Right lobe of liver (tissue), 6 donors: ENCODE results near the gene CAMK2D. TPM values are rescaled to one million over a fixed set of nuclear protein-coding genes. Genes with fewer than 3 reads are reported as not detected.

ENCODE experiments used
- ATAC-seq, 4 donors: fragments of 200-7000 bp; cut with Tn5 transposase; one replicate each; pipeline ENCODE4 v1.9.1; 2020; ENCODE audit warnings: mild to moderate bottlenecking in 4 of 4, moderate library complexity in 4 of 4
- DNase-seq, 3 donors: peaks; one replicate each; pipeline ENCODE4 v3.0.0-alpha.2; 2020
- H3K27ac ChIP-seq, 3 donors: fragments of 200-600 bp; one replicate each; pipeline ENCODE4 v1.8.0; 2022
- H3K27me3 ChIP-seq, 2 donors: fragments of 200-600 bp; one replicate each; pipeline ENCODE4 v1.8.0; 2022
- H3K36me3 ChIP-seq, 4 donors: fragments of 200-600 bp; sonication (generic) in 1 of 4; one replicate each; pipeline versions ENCODE4 v1.5.1 to v1.8.0; 2017 to 2022; ENCODE audit warnings: control low read depth in 1 of 4
- H3K4me1 ChIP-seq, 4 donors: fragments of 200-600 bp; sonication (generic) in 1 of 4; one replicate each; pipeline versions ENCODE4 v1.5.1 to v1.8.0; 2017 to 2022; ENCODE audit warnings: control low read depth in 1 of 4
- H3K4me3 ChIP-seq, 3 donors: fragments of 200-600 bp; one replicate each; pipeline ENCODE4 v1.8.0; 2022
- H3K9me3 ChIP-seq, 4 donors: fragments of 200-600 bp; sonication (generic) in 1 of 4; one replicate each; pipeline versions ENCODE4 v1.5.1 to v1.8.0; 2017 to 2022; ENCODE audit warnings: control low read depth in 1 of 4
- POLR2A ChIP-seq: fragments of 450-650 bp; IDR thresholded peaks from one replicate; pipeline ENCODE4 v1.6.1; 2017; ENCODE audit warnings: antibody characterized with exemption, mild to moderate bottlenecking
- WGBS: methylation state at CpG from one replicate; pipeline ENCODE4 v1.1.6; 2018; ENCODE audit warnings: low coverage, low lambda C conversion rate; ENCODE audit not compliant: insufficient coverage; ENCODE audit errors: missing lambda C conversion rate; 5-methylcytosine and 5-hydroxymethylcytosine counted together
- intact Hi-C, 2 donors: fragments of 100-400 bp; cut with DNase I; formaldehyde crosslinking; loops; one replicate each; pipeline versions ENCODE4 v1.11.2 to v1.14.1; 2022
- total RNA-seq, 6 experiments: library from RNA; depleted of rRNA in 2 of 6; stranded (reverse); fragments of >200 nt in 2 of 6; fragmentation: NEBNext Ultra II Directional in 3 of 6; extraction: Animal tissue kit (Norgen Biotek cat#: 25700) in 3 of 6; gene quantifications; one replicate each; pipeline versions ENCODE4 v1.1.0 to v1.2.4, GENCODE V29; 2016 to 2023
- TF ChIP-seq, protein P1 (sequence below), 4 donors: fragments of 200-600 bp in 3 of 4; fragments of 450-650 bp in 1 of 4; IDR thresholded peaks; one replicate each; pipeline versions ENCODE4 v1.5.1 to v1.8.0; 2016 to 2022; ENCODE audit warnings: antibody characterized with exemption in 4 of 4, mild to moderate bottlenecking in 2 of 4
- donor health status: DM: no; HTN: yes; CAD: no.
- donor health status: DM: no; HTN: no; CAD: no.
- donor health status: DM: no; HTN: no; CAD: no.
- donor health status: DM: no; HTN: yes; CAD: no.
- donor health status: DM: no; HTN: yes; CAD: no.

Gene CAMK2D
- total RNA-seq, 6 experiments from 2014 or later, result 17.0 to 30.6 (median 22.6) TPM

DNA sequence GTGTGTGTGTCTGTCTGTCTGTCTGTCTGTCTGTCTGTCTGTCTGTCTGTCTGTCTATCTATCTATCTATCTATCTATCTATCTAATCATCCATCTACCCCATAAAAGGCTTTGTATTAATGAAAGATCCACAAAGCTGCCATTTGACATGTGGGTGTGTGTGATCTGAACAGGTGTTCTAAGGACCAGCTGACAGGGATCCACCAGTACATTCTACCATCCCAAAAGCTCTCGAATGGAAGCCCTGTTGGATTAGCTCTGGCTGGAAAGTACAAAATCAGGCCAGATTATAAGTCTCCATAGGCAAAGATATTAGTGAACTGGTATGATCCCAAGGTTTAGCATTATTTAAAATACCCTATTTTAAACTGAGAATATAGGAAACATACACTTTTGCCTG is 299.3 kb downstream of the CAMK2D start:
- Histone ChIP-seq H3K27me3 (no peaks in the 10 kb centered on the region), H3K27ac (no peak overlapping the region), H3K9me3 (no peaks in the 10 kb centered on the region), H3K4me1 (peaks cover 0 to 4% (median 0%) of the 10 kb centered on the region in 4 donors), H3K36me3 (peaks cover 0 to 10% (median 0%) of the 10 kb centered on the region in 4 donors), H3K4me3 (no peak overlapping the region)
- intact Hi-C loops, result no loop called here
- ATAC-seq (no peak), DNase-seq (no peak)
- 92% methylated on average over 1 of the region's 1 CpG for WGBS
- TF ChIP-seq POLR2A, result no peak
- TF ChIP-seq, protein P1, sequence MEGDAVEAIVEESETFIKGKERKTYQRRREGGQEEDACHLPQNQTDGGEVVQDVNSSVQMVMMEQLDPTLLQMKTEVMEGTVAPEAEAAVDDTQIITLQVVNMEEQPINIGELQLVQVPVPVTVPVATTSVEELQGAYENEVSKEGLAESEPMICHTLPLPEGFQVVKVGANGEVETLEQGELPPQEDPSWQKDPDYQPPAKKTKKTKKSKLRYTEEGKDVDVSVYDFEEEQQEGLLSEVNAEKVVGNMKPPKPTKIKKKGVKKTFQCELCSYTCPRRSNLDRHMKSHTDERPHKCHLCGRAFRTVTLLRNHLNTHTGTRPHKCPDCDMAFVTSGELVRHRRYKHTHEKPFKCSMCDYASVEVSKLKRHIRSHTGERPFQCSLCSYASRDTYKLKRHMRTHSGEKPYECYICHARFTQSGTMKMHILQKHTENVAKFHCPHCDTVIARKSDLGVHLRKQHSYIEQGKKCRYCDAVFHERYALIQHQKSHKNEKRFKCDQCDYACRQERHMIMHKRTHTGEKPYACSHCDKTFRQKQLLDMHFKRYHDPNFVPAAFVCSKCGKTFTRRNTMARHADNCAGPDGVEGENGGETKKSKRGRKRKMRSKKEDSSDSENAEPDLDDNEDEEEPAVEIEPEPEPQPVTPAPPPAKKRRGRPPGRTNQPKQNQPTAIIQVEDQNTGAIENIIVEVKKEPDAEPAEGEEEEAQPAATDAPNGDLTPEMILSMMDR (IDR thresholded peaks at IDR 0.05), result no peak

DNA sequence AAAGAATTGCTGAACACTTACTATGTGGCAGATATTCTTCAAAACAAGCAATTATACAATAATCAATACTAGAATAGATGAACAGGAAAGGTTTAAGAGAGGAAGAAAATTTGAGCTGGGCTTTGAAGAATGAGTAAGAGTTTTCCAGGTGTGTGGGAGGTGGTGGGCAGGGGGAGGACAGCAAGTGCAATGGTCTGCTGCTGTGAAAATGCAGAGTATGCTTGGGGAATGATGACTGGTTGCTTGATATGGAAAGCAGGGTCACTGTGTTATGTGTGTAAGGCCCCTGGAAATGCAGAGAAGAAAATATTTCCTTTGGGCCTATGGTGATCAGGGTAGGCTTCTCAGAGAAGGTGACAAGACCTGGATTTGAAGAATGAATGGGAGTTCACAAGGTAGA is 300.3 kb downstream of the CAMK2D start:
- no peaks in the 10 kb centered on the region for H3K4me1 ChIP-seq
- H3K27ac ChIP-seq, result no peak overlapping the region
- ATAC-seq (no peak), DNase-seq (no peak)
- no peaks in the 10 kb centered on the region for H3K9me3 ChIP-seq
- no peaks in the 10 kb centered on the region for H3K27me3 ChIP-seq
- intact Hi-C loops, result no loop called here
- H3K4me3 ChIP-seq, result no peak overlapping the region
- TF ChIP-seq POLR2A, result no peak
- TF ChIP-seq, protein P1 (IDR thresholded peaks at IDR 0.05), result no peak
- peaks cover 0 to 10% (median 3%) of the 10 kb centered on the region in 4 donors for H3K36me3 ChIP-seq

DNA sequence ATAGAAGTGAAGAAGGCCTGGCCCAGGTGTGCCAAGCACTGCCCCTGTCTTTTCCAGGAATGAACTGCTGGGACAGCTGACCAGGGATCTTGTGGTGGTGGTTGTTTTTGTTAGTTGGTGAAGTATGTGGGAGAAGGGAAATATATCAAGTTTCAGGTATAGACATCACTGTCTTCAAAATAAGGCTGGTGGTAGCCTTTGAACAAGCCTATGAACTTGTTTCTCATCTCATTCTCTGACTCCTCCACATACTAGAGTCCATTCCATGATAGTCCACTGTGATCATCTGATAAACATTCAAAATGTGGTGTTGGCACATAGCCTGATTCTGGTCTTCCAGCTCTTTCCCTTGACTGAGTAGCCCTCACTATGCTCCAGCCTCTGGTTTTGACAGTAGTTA is 303.7 kb downstream of the CAMK2D start:
- Histone ChIP-seq H3K4me1 (no peaks in the 10 kb centered on the region), H3K36me3 (peaks cover 0 to 6% (median 0%) of the 10 kb centered on the region in 4 donors), H3K9me3 (no peaks in the 10 kb centered on the region), H3K27ac (no peak overlapping the region), H3K27me3 (no peaks in the 10 kb centered on the region), H3K4me3 (no peak overlapping the region)
- peak in 2 of 4 donors; percentile 37 to 46 for ATAC-seq
- no peak for DNase-seq
- TF ChIP-seq, protein P1 (IDR thresholded peaks at IDR 0.05), result no peak
- no peak for TF ChIP-seq POLR2A
- intact Hi-C loops, result no loop called here

DNA sequence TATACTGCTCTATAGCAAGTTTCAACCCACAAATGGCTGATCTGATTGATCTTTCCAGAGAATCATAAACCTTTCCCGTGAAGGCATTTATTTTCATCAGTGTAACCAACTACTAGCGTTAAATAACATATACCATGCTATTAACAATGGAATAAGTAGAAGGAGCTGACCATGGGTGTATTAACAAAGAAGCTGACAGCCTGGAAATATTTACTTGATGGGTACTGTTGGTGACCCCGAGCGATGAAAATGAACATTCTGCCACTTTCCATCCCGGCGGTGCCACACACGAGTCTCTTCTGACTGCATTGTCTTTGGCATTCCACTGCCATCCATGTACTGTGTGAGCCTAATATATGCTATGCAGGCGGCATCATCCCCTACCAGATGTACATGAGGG is 304.4 kb downstream of the CAMK2D start:
- ATAC-seq (no peak), DNase-seq (no peak)
- Histone ChIP-seq H3K27ac (no peak overlapping the region), H3K4me3 (no peak overlapping the region), H3K27me3 (no peaks in the 10 kb centered on the region), H3K36me3 (peaks cover 0 to 6% (median 0%) of the 10 kb centered on the region in 4 donors), H3K9me3 (no peaks in the 10 kb centered on the region), H3K4me1 (no peaks in the 10 kb centered on the region)
- intact Hi-C loops, result no loop called here
- TF ChIP-seq, protein P1 (IDR thresholded peaks at IDR 0.05), result no peak
- TF ChIP-seq POLR2A, result no peak
- 97% methylated on average over 8 of the region's 8 CpGs for WGBS

DNA sequence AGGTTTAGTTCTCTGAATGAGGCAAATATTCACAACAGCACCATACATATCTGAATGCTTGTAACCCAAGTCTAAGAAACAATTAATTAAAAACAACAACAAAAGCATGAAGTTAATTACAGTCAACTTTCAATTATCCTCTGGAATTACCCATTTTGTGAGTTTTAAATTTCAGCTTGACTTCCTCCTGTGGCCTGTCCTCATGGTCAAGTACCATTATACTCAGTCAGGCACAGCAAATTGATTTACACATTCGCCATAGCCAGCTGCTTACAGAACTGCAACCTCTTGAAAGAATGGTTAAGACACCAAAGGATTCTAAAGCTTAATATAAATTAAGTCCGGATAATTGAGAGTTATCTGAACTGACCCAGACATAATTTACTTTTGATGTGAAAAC is 306.5 kb downstream of the CAMK2D start:
- TF ChIP-seq POLR2A, result no peak
- TF ChIP-seq, protein P1 (IDR thresholded peaks at IDR 0.05), result no peak
- 83% methylated on average over 2 of the region's 2 CpGs for WGBS
- Histone ChIP-seq H3K4me3 (no peak overlapping the region), H3K27ac (no peak overlapping the region), H3K36me3 (peaks cover 0 to 6% (median 0%) of the 10 kb centered on the region in 4 donors), H3K9me3 (no peaks in the 10 kb centered on the region), H3K27me3 (no peaks in the 10 kb centered on the region), H3K4me1 (peaks cover 0 to under 1% (median 0%) of the 10 kb centered on the region in 4 donors)
- no peak for DNase-seq
- intact Hi-C loops, result no loop called here
- no peak for ATAC-seq
